CD4-positive, alpha-beta memory T cell (primary cell): ENCODE results near the gene ACTMAP. TPM values are rescaled to one million over a fixed set of nuclear protein-coding genes. Genes with fewer than 3 reads are reported as not detected.

Source experiments
- CTCF ChIA-PET: fragments of 350-600 bp; sonication (Branson Sonifier 250); formaldehyde crosslinking; loops from one replicate; lab custom pipeline; 2021; ENCODE audit warnings: inconsistent platforms; ENCODE audit not compliant: partially characterized antibody; lab: Charles Lee
- POLR2A ChIA-PET: fragments of 350-600 bp; sonication (Branson Sonifier 250); formaldehyde crosslinking; loops from one replicate; lab custom pipeline; 2021; ENCODE audit not compliant: partially characterized antibody; lab: Charles Lee
- DNase-seq, 5 donors: peaks; one replicate each; pipeline versions ENCODE4 v3.0.0 to v3.0.0-alpha.2; 2020 to 2022; ENCODE audit warnings: mixed read lengths in 1 of 5
- H3K27ac ChIP-seq: one replicate; pipeline ENCODE4 v1.7.0; 2013; ENCODE audit warnings: low read depth, low read length
- H3K27me3 ChIP-seq: 2 replicates; pipeline ENCODE4 v1.7.0; 2013; ENCODE audit warnings: mild to moderate bottlenecking, low read length, moderate library complexity; ENCODE audit not compliant: insufficient read depth
- H3K36me3 ChIP-seq: 2 replicates; pipeline ENCODE4 v1.7.0; 2013; ENCODE audit warnings: mild to moderate bottlenecking, low read length, moderate library complexity; ENCODE audit not compliant: insufficient read depth
- H3K4me1 ChIP-seq: 2 replicates; pipeline ENCODE4 v1.7.0; 2013; ENCODE audit warnings: mild to moderate bottlenecking, low read length, moderate library complexity; ENCODE audit not compliant: insufficient read depth
- H3K4me3 ChIP-seq, 2 donors: one replicate each; pipeline ENCODE4 v1.7.0; 2013; ENCODE audit warnings: low read length in 2 of 2, mild to moderate bottlenecking in 1 of 2
- H3K9me3 ChIP-seq, 2 donors: one replicate each; pipeline ENCODE4 v1.7.0; 2013; ENCODE audit warnings: low read length in 2 of 2, control low read depth in 1 of 2; ENCODE audit not compliant: control insufficient read depth in 1 of 2
- H3K27ac Mint-ChIP-seq, 7 donors: one replicate each; pipeline ENCODE4 v1.8.0; 2020 to 2021; ENCODE audit warnings: mixed read lengths in 7 of 7, mild to moderate bottlenecking in 6 of 7, inconsistent platforms in 3 of 7, moderate library complexity in 3 of 7
- H3K27me3 Mint-ChIP-seq, 2 donors: one replicate each; pipeline ENCODE4 v1.8.0; 2020 to 2021; ENCODE audit warnings: mixed read lengths in 2 of 2
- H3K36me3 Mint-ChIP-seq, 2 donors: one replicate each; pipeline ENCODE4 v1.8.0; 2020 to 2021; ENCODE audit warnings: mixed read lengths in 2 of 2, inconsistent platforms in 1 of 2, mild to moderate bottlenecking in 1 of 2
- H3K4me1 Mint-ChIP-seq, 4 donors: one replicate each; pipeline ENCODE4 v1.8.0; 2020 to 2021; ENCODE audit warnings: mixed read lengths in 4 of 4, mild to moderate bottlenecking in 1 of 4
- H3K4me3 Mint-ChIP-seq, 8 donors: one replicate each; pipeline ENCODE4 v1.8.0; 2020 to 2021; ENCODE audit warnings: mixed read lengths in 8 of 8, mild to moderate bottlenecking in 7 of 8, moderate library complexity in 6 of 8, inconsistent platforms in 3 of 8
- H3K9me3 Mint-ChIP-seq, 8 donors: one replicate each; pipeline ENCODE4 v1.8.0; 2020 to 2021; ENCODE audit warnings: mixed read lengths in 8 of 8, mild to moderate bottlenecking in 5 of 8, inconsistent platforms in 3 of 8, moderate library complexity in 1 of 8
- intact Hi-C: fragments of 100-400 bp; cut with micrococcal nuclease; formaldehyde crosslinking; loops from one replicate; pipeline ENCODE4 v1.15.1; 2023
- polyA plus RNA-seq, 2 donors: library from polyadenylated mRNA; unstranded; fragments of 300-500 nt; fragmentation: Illumina TruSeq; gene quantifications; one replicate each; pipeline ENCODE4 v1.2.3, GENCODE V29; 2021
- total RNA-seq, 2 experiments: library from RNA; stranded (reverse); gene quantifications; one replicate each; pipeline ENCODE4 v1.2.3, GENCODE V29; 2021

The ACTMAP gene
- total RNA-seq, result 1 to 10 TPM; 5.2 to 5.5 TPM
- 1 to 10 TPM in 1 of 2 donors, under 1 TPM in 1; 0.26 to 2.8 TPM for polyA plus RNA-seq

DNA sequence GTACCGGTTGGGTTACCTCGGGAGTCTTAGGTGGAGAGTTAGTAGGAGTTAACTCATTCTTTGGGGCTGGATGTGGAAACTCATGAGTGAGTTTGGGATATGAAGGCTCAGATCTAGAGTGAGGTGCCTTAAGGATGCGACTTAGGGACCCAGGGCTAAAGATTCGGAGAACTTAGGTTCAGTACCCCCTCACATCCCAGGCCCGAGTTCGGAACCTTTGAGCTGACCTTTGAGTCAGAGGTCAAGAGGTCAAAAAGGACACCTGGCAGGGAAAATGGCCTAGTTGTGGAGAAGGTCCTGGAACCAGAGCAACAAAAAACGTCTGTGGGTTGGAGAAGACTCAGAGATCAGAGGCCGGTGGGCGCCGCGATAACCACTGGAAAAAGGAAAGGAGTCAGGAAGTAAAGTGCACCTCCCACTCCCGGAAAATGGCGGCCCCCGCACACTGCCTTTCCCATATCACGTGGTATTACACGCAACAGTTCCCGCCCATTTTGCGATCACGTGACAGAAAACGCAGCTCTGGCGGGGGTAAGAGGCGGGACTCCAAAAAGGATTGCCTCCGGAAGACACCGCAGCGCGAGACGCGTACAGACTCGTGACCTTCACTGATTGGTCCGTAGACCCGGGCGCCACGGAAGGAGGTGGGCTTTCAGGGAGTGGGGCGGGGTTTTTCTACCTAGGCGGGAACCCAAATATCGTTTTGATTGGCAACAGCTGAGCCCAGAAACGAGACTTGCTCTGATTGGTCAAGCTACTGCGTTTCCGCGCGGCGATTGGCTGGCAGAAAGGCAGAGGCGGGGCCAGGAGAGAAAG lies at the start of gene ACTMAP:
Gene ACTMAP, minus strand, starts transcription at position 420 of the 816 bp plus-strand sequence. CDS start 674 bp downstream, outside the sequence.
- H3K4me1 Mint-ChIP-seq, result peaks cover 22 to 50% (median 31%) of the 10 kb centered on the region in 4 donors

DNA sequence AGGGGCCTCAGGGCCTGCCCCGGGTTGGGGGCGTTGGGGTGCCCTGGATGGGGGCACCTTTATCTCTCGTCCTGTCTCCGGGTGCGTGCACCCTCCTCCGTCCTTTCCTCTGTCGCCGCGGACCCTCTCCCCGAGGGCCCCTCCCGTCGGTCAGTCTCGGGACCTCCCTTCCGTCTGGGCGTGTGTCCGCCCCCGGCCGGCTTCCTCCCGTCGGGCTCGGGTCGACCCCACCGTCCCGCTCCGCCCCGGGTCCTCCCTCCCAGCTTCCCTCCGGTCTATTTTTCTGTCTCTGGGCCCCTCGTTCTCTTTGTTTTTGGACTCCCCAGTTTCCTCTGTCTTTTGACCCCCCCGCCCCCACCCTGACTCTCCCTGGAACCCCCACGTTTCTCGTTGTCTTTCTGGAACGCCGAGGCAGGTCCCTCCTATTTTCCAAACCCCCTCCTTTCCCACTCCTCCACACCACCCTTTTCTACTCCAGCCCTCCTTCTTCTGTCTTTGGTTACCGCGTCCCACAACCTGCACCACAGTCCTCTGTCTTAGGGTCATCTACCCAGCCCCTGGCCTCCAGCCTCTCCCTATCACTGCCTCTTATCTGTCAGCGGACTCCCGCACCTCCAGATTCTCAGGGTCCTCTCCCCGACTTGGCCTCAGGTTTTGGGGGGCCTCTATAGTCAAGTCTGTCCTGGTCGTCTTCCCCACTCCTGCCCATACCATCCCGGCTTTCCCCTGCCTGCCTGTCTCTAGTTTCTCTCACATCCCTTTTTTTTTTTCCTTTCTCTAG lies 49.5 kb upstream of the ACTMAP start:
- Mint-ChIP-seq H3K9me3 (no peaks in the 10 kb centered on the region), H3K4me1 (peaks cover 44 to 68% (median 55%) of the 10 kb centered on the region in 4 donors), H3K27me3 (no peaks in the 10 kb centered on the region), H3K36me3 (peaks cover 13 to 41% of the 10 kb centered on the region in 2 donors), H3K27ac (peak overlapping the region; percentile 93 to 98 (median 96)), H3K4me3 (peak overlapping the region; percentile 89 to 97 (median 94))
- Histone ChIP-seq H3K4me1 (peaks cover 60% of the 10 kb centered on the region), H3K9me3 (no peaks in the 10 kb centered on the region), H3K4me3 (peak overlapping the region; percentile 69 to 70), H3K27ac (peak overlapping the region; percentile 82), H3K27me3 (no peaks in the 10 kb centered on the region), H3K36me3 (peaks cover 10% of the 10 kb centered on the region)
- CTCF ChIA-PET, result interaction anchor here (1.3 to 4.0 kb wide), 3 partner anchors 20 to 142 kb away, joined by 3 to 40 read pairs (median 8); partner anchors contain the start of gene RAB4B
- POLR2A ChIA-PET, result interaction anchor here (0.6 to 15.6 kb wide), 10 partner anchors 8 to 464 kb away, joined by 3 to 369 read pairs (median 18); partner anchors contain the start of genes ACTMAP, HNRNPUL1, MIA and RAB4B
- DNase-seq, result peak in 1 of 5 donors; percentile 39
- intact Hi-C loops, result loop anchor here (1.0 to 2.0 kb wide), 2 partner anchors 76 to 463 kb away; no protein-coding TSS in a partner anchor

More for the DNA sequence above, at the start of gene ACTMAP:
- Histone ChIP-seq H3K9me3 (no peaks in the 10 kb centered on the region), H3K27ac (peak within 1 kb of the TSS; percentile 86), H3K27me3 (no peaks in the 10 kb centered on the region), H3K4me1 (peaks cover 42% of the 10 kb centered on the region), H3K36me3 (no peaks in the 10 kb centered on the region), H3K4me3 (peak within 1 kb of the TSS; percentile 81 to 98)
- peak within 1 kb of the TSS; percentile 89 to 99 (median 99) for H3K27ac Mint-ChIP-seq
- intact Hi-C loops, result loop anchor here (1.0 to 5.0 kb wide), 5 partner anchors 28 to 308 kb away; partner anchors contain the start of genes NUMBL, RAB4B and SERTAD3
- H3K36me3 Mint-ChIP-seq, result peaks cover 8 to 29% of the 10 kb centered on the region in 2 donors
- peak within 1 kb of the TSS; percentile 95 to 100 (median 98) for H3K4me3 Mint-ChIP-seq
- H3K27me3 Mint-ChIP-seq, result no peaks in the 10 kb centered on the region
- ChIA-PET POLR2A (interaction anchor here (0.7 to 9.9 kb wide), 25 partner anchors 8 to 1342 kb away, joined by 3 to 142 read pairs (median 4); partner anchors contain the start of genes B9D2, COQ8B, EGLN2 and HNRNPUL1), CTCF (interaction anchor here (0.6 to 2.5 kb wide), 10 partner anchors 28 to 586 kb away, joined by 3 to 14 read pairs (median 4); partner anchors contain the start of genes EGLN2 and RAB4B)
- peak; percentile 100 for DNase-seq
- peaks cover 0 to 2% (median 0%) of the 10 kb centered on the region in 8 donors for H3K9me3 Mint-ChIP-seq

DNA sequence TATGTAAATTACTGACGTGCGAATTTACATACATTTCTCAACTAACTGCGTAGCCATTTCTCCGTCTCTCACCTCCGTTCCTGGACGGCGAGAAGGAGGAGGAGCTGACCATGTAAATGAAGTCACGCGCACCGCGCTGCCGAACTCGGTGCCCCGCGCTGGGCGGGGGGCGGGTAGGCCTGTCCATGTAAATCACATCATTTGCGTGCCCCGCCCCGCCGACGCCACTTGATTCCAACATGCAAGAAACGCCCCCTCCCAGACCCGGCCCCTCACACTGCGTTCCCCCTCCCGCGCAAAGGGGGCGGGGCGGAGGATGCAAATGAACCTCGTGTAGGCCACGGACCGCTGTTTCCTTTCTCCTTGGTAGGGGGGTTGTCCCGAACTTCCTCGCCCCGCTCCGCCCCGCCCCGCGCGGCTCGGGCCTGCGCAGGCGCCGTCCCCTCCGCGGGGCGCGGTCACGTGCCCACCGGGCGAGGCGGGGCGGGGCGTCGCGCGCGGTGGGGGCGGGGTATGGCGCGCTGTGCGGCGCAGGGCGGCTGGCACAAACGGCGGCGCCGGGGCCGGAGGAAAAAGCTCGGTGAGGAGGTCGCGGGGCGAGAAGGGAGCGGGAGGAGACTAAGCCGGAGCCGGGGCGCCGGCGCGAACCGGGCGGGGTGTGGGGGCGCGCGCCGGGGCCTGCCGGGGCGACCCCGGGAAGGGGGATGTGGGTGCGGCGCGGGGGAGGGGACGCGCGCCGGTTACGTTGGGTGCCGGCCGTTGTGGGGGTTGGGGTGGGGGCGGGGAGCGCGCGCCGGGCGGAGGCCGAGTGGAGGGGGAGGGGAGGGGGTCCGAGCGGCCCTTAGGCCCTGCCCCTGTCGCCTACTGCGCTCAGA lies 48.6 kb upstream of the ACTMAP start, which contains the start of gene EGLN2:
Gene EGLN2, plus strand, starts transcription at position 509 of the 875 bp plus-strand sequence. CDS start 1,382 bp downstream, outside the sequence.
- intact Hi-C loops, result loop anchor here (1.0 to 2.0 kb wide), 7 partner anchors 7 to 464 kb away; partner anchors contain the start of genes ACTMAP, COQ8B and RAB4B
- H3K9me3 Mint-ChIP-seq, result no peaks in the 10 kb centered on the region

GRCh38 chr19:40797963-40798682 lies 47.8 kb upstream of the ACTMAP start:
- intact Hi-C loops, result loop anchor here (1.0 to 2.0 kb wide), 6 partner anchors 8 to 465 kb away; partner anchors contain the start of genes ACTMAP, COQ8B and RAB4B
- peak overlapping the region; percentile 82 for H3K27ac ChIP-seq
- POLR2A ChIA-PET, result interaction anchor here (0.5 to 15.6 kb wide), 23 partner anchors 10 to 751 kb away, joined by 3 to 369 read pairs (median 5); partner anchors contain the start of genes ACTMAP, COQ8B, HNRNPUL1 and ITPKC
- Mint-ChIP-seq H3K36me3 (peaks cover 10 to 30% of the 10 kb centered on the region in 2 donors), H3K9me3 (no peaks in the 10 kb centered on the region), H3K27me3 (no peaks in the 10 kb centered on the region), H3K27ac (peak overlapping the region; percentile 98 to 100 (median 99)), H3K4me1 (peaks cover 28 to 52% (median 39%) of the 10 kb centered on the region in 4 donors), H3K4me3 (peak overlapping the region; percentile 92 to 99 (median 96))
- H3K27me3 ChIP-seq, result no peaks in the 10 kb centered on the region
- DNase-seq, result peak; percentile 64 to 82 (median 70)
- H3K36me3 ChIP-seq, result peaks cover 10% of the 10 kb centered on the region
- H3K4me1 ChIP-seq, result peaks cover 44% of the 10 kb centered on the region
- H3K9me3 ChIP-seq, result no peaks in the 10 kb centered on the region
- peak overlapping the region; percentile 55 to 86 for H3K4me3 ChIP-seq
- CTCF ChIA-PET, result interaction anchor here (1.0 to 4.0 kb wide), 11 partner anchors 9 to 135 kb away, joined by 3 to 40 read pairs (median 7); partner anchors contain the start of genes ACTMAP, RAB4B and SNRPA

More for the DNA sequence above, 48.6 kb upstream of the ACTMAP start, which contains the start of gene EGLN2:
- ChIA-PET POLR2A (interaction anchor here (0.6 to 15.6 kb wide), 23 partner anchors 9 to 750 kb away, joined by 3 to 369 read pairs (median 5); partner anchors contain the start of genes ACTMAP, COQ8B, HNRNPUL1 and ITPKC), CTCF (interaction anchor here (1.0 to 4.0 kb wide), 10 partner anchors 9 to 135 kb away, joined by 3 to 40 read pairs (median 8); partner anchors contain the start of genes ACTMAP, RAB4B and SNRPA)
- peak; percentile 100 for DNase-seq
- Mint-ChIP-seq H3K27ac (peak within 1 kb of the TSS; percentile 98 to 100 (median 99)), H3K36me3 (peaks cover 10 to 37% of the 10 kb centered on the region in 2 donors), H3K4me3 (peak within 1 kb of the TSS; percentile 92 to 99 (median 97)), H3K4me1 (peaks cover 36 to 60% (median 46%) of the 10 kb centered on the region in 4 donors), H3K27me3 (no peaks in the 10 kb centered on the region)
- Histone ChIP-seq H3K9me3 (no peaks in the 10 kb centered on the region), H3K4me3 (peak within 1 kb of the TSS; percentile 69 to 86), H3K27me3 (no peaks in the 10 kb centered on the region), H3K4me1 (peaks cover 52% of the 10 kb centered on the region), H3K36me3 (peaks cover 10% of the 10 kb centered on the region), H3K27ac (peak within 1 kb of the TSS; percentile 82)

- intact Hi-C loops, result no loop called here
- DNase-seq, result no peak
- H3K27me3 Mint-ChIP-seq, result no peaks in the 10 kb centered on the region
- H3K4me3 Mint-ChIP-seq, result peak overlapping the region in 7 of 8 donors; percentile 58 to 99 (median 94)
- ChIA-PET POLR2A (interaction anchor here (0.5 to 15.6 kb wide), 13 partner anchors 11 to 330 kb away, joined by 3 to 369 read pairs (median 16); partner anchors contain the start of genes ACTMAP, COQ8B, ITPKC and MIA), CTCF (interaction anchor here (1.1 to 4.0 kb wide), 7 partner anchors 10 to 47 kb away, joined by 3 to 40 read pairs (median 8); partner anchors contain the start of genes ACTMAP, RAB4B and SNRPA)
- Histone ChIP-seq H3K27ac (peak overlapping the region; percentile 82), H3K9me3 (no peaks in the 10 kb centered on the region), H3K4me1 (peaks cover 37% of the 10 kb centered on the region), H3K36me3 (peaks cover 10% of the 10 kb centered on the region), H3K4me3 (peak overlapping the region in 1 of 2 donors; percentile 55), H3K27me3 (no peaks in the 10 kb centered on the region)
- peak overlapping the region; percentile 85 to 100 (median 98) for H3K27ac Mint-ChIP-seq
- H3K9me3 Mint-ChIP-seq, result no peaks in the 10 kb centered on the region
- H3K4me1 Mint-ChIP-seq, result peaks cover 25 to 45% (median 33%) of the 10 kb centered on the region in 4 donors
- H3K36me3 Mint-ChIP-seq, result peaks cover 9 to 23% of the 10 kb centered on the region in 2 donors
Observed at GRCh38 chr19:40797166-40797962, 47.1 kb upstream of the ACTMAP start.
